GM21360 (cell line): ENCODE measurements around the gene RCSD1.

Experiments
- ATAC-seq: cut with Tn5 transposase; IDR thresholded peaks from one replicate; pipeline ENCODE4 v1.9.1; 2021; ENCODE audit warnings: mild to moderate bottlenecking, moderate library complexity; ENCODE audit not compliant: unreplicated experiment

RCSD1 gene

GRCh38 chr1:167663002-167663772 is 33.2 kb downstream of the RCSD1 start:
- no peak for ATAC-seq

- no peak for ATAC-seq
Observed at GRCh38 chr1:167665469-167665868, 35.4 kb downstream of the RCSD1 start.

GRCh38 chr1:167666416-167666815 is 36.4 kb downstream of the RCSD1 start:
- no peak for ATAC-seq

GRCh38 chr1:167667536-167667935 is 37.5 kb downstream of the RCSD1 start:
- ATAC-seq, result no peak

GRCh38 chr1:167668108-167668507 is 38.1 kb downstream of the RCSD1 start:
- ATAC-seq, result peak; percentile 55

- peak; percentile 50 for ATAC-seq
Observed at GRCh38 chr1:167669209-167670124, 39.4 kb downstream of the RCSD1 start.

- ATAC-seq, result no peak
Observed at GRCh38 chr1:167670563-167670962, 40.5 kb downstream of the RCSD1 start.

GRCh38 chr1:167671727-167672511 is 41.9 kb downstream of the RCSD1 start:
- no peak for ATAC-seq

- ATAC-seq, result no peak
Observed at GRCh38 chr1:167672831-167673230, 42.8 kb downstream of the RCSD1 start.

- ATAC-seq, result no peak
Observed at GRCh38 chr1:167673265-167673664, 43.2 kb downstream of the RCSD1 start.

- ATAC-seq, result no peak
Observed at GRCh38 chr1:167674156-167674555, 44.1 kb downstream of the RCSD1 start.

- no peak for ATAC-seq
Observed at GRCh38 chr1:167675440-167675839, 45.4 kb downstream of the RCSD1 start.

GRCh38 chr1:167676205-167676915 is 46.3 kb downstream of the RCSD1 start:
- ATAC-seq, result peak; percentile 43

- peak; percentile 34 for ATAC-seq
Observed at GRCh38 chr1:167676916-167677848, 47.1 kb downstream of the RCSD1 start.

- ATAC-seq, result no peak
Observed at GRCh38 chr1:167678422-167678821, 48.4 kb downstream of the RCSD1 start.

GRCh38 chr1:167678838-167679237 is 48.8 kb downstream of the RCSD1 start:
- ATAC-seq, result no peak

- no peak for ATAC-seq
Observed at GRCh38 chr1:167679714-167680113, 49.7 kb downstream of the RCSD1 start.

- no peak for ATAC-seq
Observed at GRCh38 chr1:167681024-167681423, 51.0 kb downstream of the RCSD1 start.

- ATAC-seq, result no peak
Observed at GRCh38 chr1:167681451-167682098, 51.5 kb downstream of the RCSD1 start.
